HepG2 (cell line): ENCODE results near the gene RIPOR3. TPM values are rescaled to one million over a fixed set of nuclear protein-coding genes. Genes with fewer than 3 reads are reported as not detected.

Source experiments
- ATF1 ChIP-seq: IDR thresholded peaks from 2 replicates; pipeline ENCODE4 v1.6.1; 2016; ENCODE audit warnings: mild to moderate bottlenecking, control low read depth
- ATF7 ChIP-seq, 2 experiments: fragments of 450-650 bp in 1 of 2; sonication (generic) in 1 of 2; formaldehyde crosslinking in 1 of 2; IDR thresholded peaks; 2 replicates each; pipeline versions ENCODE4 v1.4.0 to v1.6.1; 2016 to 2020; ENCODE audit warnings: antibody characterized with exemption in 1 of 2, mild to moderate bottlenecking in 1 of 2, missing genetic modification reagents in 1 of 2
- ATRX ChIP-seq: sonication (generic); formaldehyde crosslinking; IDR thresholded peaks from 2 replicates; pipeline ENCODE4 v1.4.0; 2020; ENCODE audit warnings: missing genetic modification reagents, borderline replicate concordance
- CAMTA2 ChIP-seq: sonication (generic); formaldehyde crosslinking; IDR thresholded peaks from 2 replicates; pipeline ENCODE4 v1.4.0; 2020; ENCODE audit warnings: mild to moderate bottlenecking, missing genetic modification reagents, borderline replicate concordance
- HNRNPL ChIP-seq: fragments of 200-400 bp; formaldehyde crosslinking; IDR thresholded peaks from 2 replicates; pipeline ENCODE4 v1.6.1; 2017; ENCODE audit warnings: mild to moderate bottlenecking, low read depth, low read length
- HOXA3 ChIP-seq: sonication (generic); formaldehyde crosslinking; IDR thresholded peaks from 2 replicates; pipeline ENCODE4 v1.5.0; 2020; ENCODE audit warnings: missing genetic modification reagents
- HOXD1 ChIP-seq: sonication (generic); formaldehyde crosslinking; IDR thresholded peaks from 2 replicates; pipeline ENCODE4 v1.5.0; 2020; ENCODE audit warnings: missing genetic modification reagents
- JUND ChIP-seq: sonication (generic); formaldehyde crosslinking; IDR thresholded peaks from 2 replicates; pipeline ENCODE4 v1.8.0; 2022; ENCODE audit warnings: mild to moderate bottlenecking, missing genetic modification reagents
- KLF12 ChIP-seq: sonication (generic); formaldehyde crosslinking; IDR thresholded peaks from 2 replicates; pipeline ENCODE4 v1.4.0; 2020; ENCODE audit warnings: missing genetic modification reagents, borderline replicate concordance
- NFATC3 ChIP-seq: sonication (generic); formaldehyde crosslinking; IDR thresholded peaks from 2 replicates; pipeline ENCODE4 v1.5.1; 2020; ENCODE audit warnings: mild to moderate bottlenecking, missing genetic modification reagents
- NFE2L2 ChIP-seq: fragments of 150-350 bp; IDR thresholded peaks from 2 replicates; pipeline ENCODE4 v1.6.1; 2014; ENCODE audit warnings: low read length
- NFKB2 ChIP-seq: sonication (generic); formaldehyde crosslinking; IDR thresholded peaks from 2 replicates; pipeline ENCODE4 v1.4.0; 2020; ENCODE audit warnings: missing genetic modification reagents, borderline replicate concordance
- NR2C2 ChIP-seq: sonication (generic); formaldehyde crosslinking; IDR thresholded peaks from 2 replicates; pipeline ENCODE4 v1.4.0; 2020; ENCODE audit warnings: missing genetic modification reagents, mild to moderate bottlenecking, moderate library complexity, borderline replicate concordance
- ZBTB3 ChIP-seq: sonication (generic); formaldehyde crosslinking; IDR thresholded peaks from 2 replicates; pipeline ENCODE4 v1.4.0; 2020; ENCODE audit warnings: low read depth, mild to moderate bottlenecking, moderate library complexity, missing genetic modification reagents, borderline replicate concordance
- ZBTB38 ChIP-seq: sonication (generic); formaldehyde crosslinking; IDR thresholded peaks from 2 replicates; pipeline ENCODE4 v1.5.1; 2020; ENCODE audit warnings: mild to moderate bottlenecking, missing genetic modification reagents
- ZNF354B ChIP-seq: sonication (generic); formaldehyde crosslinking; IDR thresholded peaks from 2 replicates; pipeline ENCODE4 v1.8.0; 2022; ENCODE audit warnings: mild to moderate bottlenecking, missing genetic modification reagents
- ZNF572 ChIP-seq: sonication (generic); formaldehyde crosslinking; IDR thresholded peaks from 2 replicates; pipeline ENCODE4 v1.5.1; 2020; ENCODE audit warnings: mild to moderate bottlenecking, missing genetic modification reagents
- ZNF660 ChIP-seq: sonication (generic); formaldehyde crosslinking; IDR thresholded peaks from 2 replicates; pipeline ENCODE4 v1.5.1; 2020; ENCODE audit warnings: mild to moderate bottlenecking, low read depth, missing genetic modification reagents, borderline replicate concordance
- ZNF672 ChIP-seq: sonication (generic); formaldehyde crosslinking; IDR thresholded peaks from 2 replicates; pipeline ENCODE4 v1.8.1; 2022; ENCODE audit warnings: missing genetic modification reagents
- ZNF7 ChIP-seq: IDR thresholded peaks from 2 replicates; pipeline ENCODE4 v1.6.1; 2016; ENCODE audit warnings: missing biosample characterization, missing genetic modification reagents
- ZNF782 ChIP-seq: sonication (generic); formaldehyde crosslinking; IDR thresholded peaks from 2 replicates; pipeline ENCODE4 v1.4.0; 2020; ENCODE audit warnings: missing genetic modification reagents, mild to moderate bottlenecking, borderline replicate concordance
- ZNF883 ChIP-seq: sonication (generic); formaldehyde crosslinking; IDR thresholded peaks from 2 replicates; pipeline ENCODE4 v1.5.1; 2020; ENCODE audit warnings: mild to moderate bottlenecking, missing genetic modification reagents; ENCODE audit errors: not compliant biosample characterization
- polyA plus RNA-seq, 8 experiments: library from polyadenylated mRNA; depleted of rRNA in 3 of 8; stranded (reverse) in 7 of 8; unstranded in 1 of 8; fragments of >200 nt; fragmentation: Illumina TruSeq in 4 of 8; extraction: Trizol in 4 of 8; gene quantifications; 2 replicates each; pipeline versions ENCODE4 v1.2.1 to v1.2.3, GENCODE V29; 2011 to 2016; ENCODE audit warnings: low read depth in 4 of 8, missing spikeins in 1 of 8, mixed read lengths in 1 of 8; ENCODE audit not compliant: insufficient read depth in 1 of 8
- total RNA-seq, 5 experiments: library from RNA; depleted of rRNA; stranded (reverse); fragments of >200 nt; fragmentation: Illumina TruSeq; extraction: Trizol; gene quantifications; 2 replicates each; pipeline ENCODE4 v1.2.3, GENCODE V29; 2016; ENCODE audit warnings: low read depth in 1 of 5
- TF ChIP-seq, protein P1 (sequence below): sonication (generic); formaldehyde crosslinking; IDR thresholded peaks from 2 replicates; pipeline ENCODE4 v1.5.0; 2020; ENCODE audit warnings: mild to moderate bottlenecking, missing genetic modification reagents, moderate library complexity
- TF ChIP-seq, protein P2 (sequence below): sonication (generic); formaldehyde crosslinking; IDR thresholded peaks from 2 replicates; pipeline ENCODE4 v1.4.0; 2020; ENCODE audit warnings: missing genetic modification reagents
- TF ChIP-seq, protein P3 (sequence below): sonication (generic); formaldehyde crosslinking; IDR thresholded peaks from 2 replicates; pipeline ENCODE4 v1.8.0; 2022; ENCODE audit warnings: mild to moderate bottlenecking, missing genetic modification reagents, borderline replicate concordance

The RIPOR3 gene
- total and polyA plus RNA-seq, 2 of the 13 experiments (the other 11 are each of a cell fraction or from before 2014, with no cell fraction given): 0.18 TPM; not detected in 1

- TF ChIP-seq, protein P1, sequence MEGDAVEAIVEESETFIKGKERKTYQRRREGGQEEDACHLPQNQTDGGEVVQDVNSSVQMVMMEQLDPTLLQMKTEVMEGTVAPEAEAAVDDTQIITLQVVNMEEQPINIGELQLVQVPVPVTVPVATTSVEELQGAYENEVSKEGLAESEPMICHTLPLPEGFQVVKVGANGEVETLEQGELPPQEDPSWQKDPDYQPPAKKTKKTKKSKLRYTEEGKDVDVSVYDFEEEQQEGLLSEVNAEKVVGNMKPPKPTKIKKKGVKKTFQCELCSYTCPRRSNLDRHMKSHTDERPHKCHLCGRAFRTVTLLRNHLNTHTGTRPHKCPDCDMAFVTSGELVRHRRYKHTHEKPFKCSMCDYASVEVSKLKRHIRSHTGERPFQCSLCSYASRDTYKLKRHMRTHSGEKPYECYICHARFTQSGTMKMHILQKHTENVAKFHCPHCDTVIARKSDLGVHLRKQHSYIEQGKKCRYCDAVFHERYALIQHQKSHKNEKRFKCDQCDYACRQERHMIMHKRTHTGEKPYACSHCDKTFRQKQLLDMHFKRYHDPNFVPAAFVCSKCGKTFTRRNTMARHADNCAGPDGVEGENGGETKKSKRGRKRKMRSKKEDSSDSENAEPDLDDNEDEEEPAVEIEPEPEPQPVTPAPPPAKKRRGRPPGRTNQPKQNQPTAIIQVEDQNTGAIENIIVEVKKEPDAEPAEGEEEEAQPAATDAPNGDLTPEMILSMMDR: no peak
- TF ChIP-seq, protein P2, sequence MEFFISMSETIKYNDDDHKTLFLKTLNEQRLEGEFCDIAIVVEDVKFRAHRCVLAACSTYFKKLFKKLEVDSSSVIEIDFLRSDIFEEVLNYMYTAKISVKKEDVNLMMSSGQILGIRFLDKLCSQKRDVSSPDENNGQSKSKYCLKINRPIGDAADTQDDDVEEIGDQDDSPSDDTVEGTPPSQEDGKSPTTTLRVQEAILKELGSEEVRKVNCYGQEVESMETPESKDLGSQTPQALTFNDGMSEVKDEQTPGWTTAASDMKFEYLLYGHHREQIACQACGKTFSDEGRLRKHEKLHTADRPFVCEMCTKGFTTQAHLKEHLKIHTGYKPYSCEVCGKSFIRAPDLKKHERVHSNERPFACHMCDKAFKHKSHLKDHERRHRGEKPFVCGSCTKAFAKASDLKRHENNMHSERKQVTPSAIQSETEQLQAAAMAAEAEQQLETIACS (CRISPR knock-in tag): no peak
- TF ChIP-seq ZNF354B (CRISPR knock-in tag): no peak
- TF ChIP-seq NFE2L2: no peak
- TF ChIP-seq KLF12 (CRISPR knock-in tag): no peak
- TF ChIP-seq ZNF782: no peak
- 0 out of 2 replicates have a peak, but pooled peaks have one; percentile 49 for TF ChIP-seq ZNF572 (CRISPR knock-in tag)
- no peak for TF ChIP-seq ATF7 (IDR thresholded peaks at IDR 0.05)
- TF ChIP-seq ATF7 (CRISPR knock-in tag; IDR thresholded peaks at IDR 0.05): no peak
- TF ChIP-seq ZNF672 (CRISPR knock-in tag): no peak
- no peak for TF ChIP-seq ZNF7 (CRISPR knock-in tag)
- TF ChIP-seq HOXA3 (CRISPR knock-in tag): 0 out of 2 replicates have a peak, but pooled peaks have one; percentile 20
- TF ChIP-seq ATRX: no peak
- TF ChIP-seq CAMTA2 (CRISPR knock-in tag): no peak
- TF ChIP-seq ZNF883 (CRISPR knock-in tag): no peak
- TF ChIP-seq JUND: no peak
- no peak for TF ChIP-seq NR2C2 (CRISPR knock-in tag)
- no peak for TF ChIP-seq HOXD1 (CRISPR knock-in tag)
- TF ChIP-seq ZNF660 (CRISPR knock-in tag): no peak
- TF ChIP-seq, protein P3, sequence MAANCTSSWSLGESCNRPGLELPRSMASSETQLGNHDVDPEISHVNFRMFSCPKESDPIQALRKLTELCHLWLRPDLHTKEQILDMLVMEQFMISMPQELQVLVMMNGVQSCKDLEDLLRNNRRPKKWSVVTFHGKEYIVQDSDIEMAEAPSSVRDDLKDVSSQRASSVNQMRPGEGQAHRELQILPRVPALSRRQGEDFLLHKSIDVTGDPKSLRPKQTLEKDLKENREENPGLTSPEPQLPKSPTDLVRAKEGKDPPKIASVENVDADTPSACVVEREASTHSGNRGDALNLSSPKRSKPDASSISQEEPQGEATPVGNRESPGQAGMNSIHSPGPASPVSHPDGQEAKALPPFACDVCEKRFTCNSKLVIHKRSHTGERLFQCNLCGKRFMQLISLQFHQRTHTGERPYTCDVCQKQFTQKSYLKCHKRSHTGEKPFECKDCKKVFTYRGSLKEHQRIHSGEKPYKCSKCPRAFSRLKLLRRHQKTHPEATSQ (CRISPR knock-in tag): no peak
- no peak for TF ChIP-seq ATF1 (CRISPR knock-in tag)
- TF ChIP-seq ZBTB38 (CRISPR knock-in tag): peak; percentile 66
- TF ChIP-seq NFATC3: no peak
- no peak for TF ChIP-seq HNRNPL
- TF ChIP-seq NFKB2 (CRISPR knock-in tag): no peak
- TF ChIP-seq ZBTB3 (CRISPR knock-in tag): no peak
Measured at GRCh38 chr20:50664254-50664653, 27.1 kb downstream of the RIPOR3 start (continued).
